ENCODE data around the gene PNRC1.

DNA sequence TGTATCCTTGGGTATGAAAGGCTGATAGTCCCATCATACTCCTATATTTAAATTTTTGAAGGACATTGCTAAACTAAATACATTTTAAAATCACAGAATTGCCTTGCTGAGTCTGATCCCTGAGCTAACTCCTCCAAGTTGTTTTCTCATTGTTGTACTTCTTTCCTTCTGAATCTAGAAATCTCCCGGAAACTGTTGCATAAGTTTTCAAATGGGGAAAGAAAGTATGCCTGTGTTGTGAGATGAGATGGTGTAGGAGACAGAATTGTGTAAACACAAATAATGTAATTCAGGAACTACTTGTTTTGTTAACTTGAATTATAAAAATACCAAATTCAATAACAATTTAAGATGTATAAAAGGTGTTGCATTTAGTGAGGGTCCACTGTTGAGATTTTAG, 7.3 kb downstream of the PNRC1 start:
- TF ChIP-seq, protein P1, sequence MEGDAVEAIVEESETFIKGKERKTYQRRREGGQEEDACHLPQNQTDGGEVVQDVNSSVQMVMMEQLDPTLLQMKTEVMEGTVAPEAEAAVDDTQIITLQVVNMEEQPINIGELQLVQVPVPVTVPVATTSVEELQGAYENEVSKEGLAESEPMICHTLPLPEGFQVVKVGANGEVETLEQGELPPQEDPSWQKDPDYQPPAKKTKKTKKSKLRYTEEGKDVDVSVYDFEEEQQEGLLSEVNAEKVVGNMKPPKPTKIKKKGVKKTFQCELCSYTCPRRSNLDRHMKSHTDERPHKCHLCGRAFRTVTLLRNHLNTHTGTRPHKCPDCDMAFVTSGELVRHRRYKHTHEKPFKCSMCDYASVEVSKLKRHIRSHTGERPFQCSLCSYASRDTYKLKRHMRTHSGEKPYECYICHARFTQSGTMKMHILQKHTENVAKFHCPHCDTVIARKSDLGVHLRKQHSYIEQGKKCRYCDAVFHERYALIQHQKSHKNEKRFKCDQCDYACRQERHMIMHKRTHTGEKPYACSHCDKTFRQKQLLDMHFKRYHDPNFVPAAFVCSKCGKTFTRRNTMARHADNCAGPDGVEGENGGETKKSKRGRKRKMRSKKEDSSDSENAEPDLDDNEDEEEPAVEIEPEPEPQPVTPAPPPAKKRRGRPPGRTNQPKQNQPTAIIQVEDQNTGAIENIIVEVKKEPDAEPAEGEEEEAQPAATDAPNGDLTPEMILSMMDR (IDR thresholded peaks at IDR 0.05) = no peak
- no peak for TF ChIP-seq POLR2A (IDR thresholded peaks at IDR 0.05)

Data from testis (tissue), 2 donors.